ENCODE measurements around the gene P3R3URF.

Gene P3R3URF

DNA sequence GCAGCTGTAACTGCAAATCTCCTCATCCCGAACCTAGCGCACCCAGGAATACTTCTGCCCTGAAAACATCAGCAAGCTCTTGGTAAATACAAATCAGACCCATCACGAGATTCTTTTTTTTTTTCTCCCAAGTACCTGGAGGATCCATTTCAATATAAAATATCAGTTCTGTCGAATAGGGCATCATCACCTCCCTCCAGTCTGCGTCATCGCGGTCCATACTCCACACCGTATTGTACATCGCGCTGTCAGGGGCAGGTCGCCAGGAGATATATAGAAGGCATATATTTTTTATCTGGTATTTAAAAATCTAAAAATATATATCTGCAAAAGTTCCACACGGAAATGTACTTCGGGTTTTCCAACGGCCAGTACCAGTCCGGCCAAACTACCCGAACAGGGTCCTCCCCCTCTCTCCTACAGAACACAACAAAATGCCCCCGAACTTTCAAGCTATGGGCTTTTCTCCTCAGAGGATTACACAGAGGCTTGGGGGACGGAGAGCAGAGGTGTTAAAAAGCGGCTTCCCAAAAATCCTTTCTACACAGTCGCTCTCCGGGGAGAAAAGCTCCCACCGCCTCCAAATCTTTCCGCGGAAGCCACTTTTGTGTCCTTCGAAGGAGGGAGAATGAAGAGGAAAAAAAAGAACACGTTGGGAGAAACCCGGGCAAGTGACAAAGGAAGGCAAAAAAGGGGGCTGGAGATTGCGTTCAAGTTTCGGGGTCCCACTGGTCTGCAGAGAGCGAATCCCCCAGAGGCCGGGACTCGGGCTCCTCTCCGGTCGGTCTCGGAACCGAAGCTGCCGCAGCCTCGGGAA, 44.4 kb downstream of the P3R3URF start:
- DNase-seq (ENCODE audit: low read depth in 2 of 2) = no peak

GRCh38 chr1:46131093-46131492, 45.2 kb downstream of the P3R3URF start:
- no peak for DNase-seq (ENCODE audit: low read depth in 2 of 2)

DNA sequence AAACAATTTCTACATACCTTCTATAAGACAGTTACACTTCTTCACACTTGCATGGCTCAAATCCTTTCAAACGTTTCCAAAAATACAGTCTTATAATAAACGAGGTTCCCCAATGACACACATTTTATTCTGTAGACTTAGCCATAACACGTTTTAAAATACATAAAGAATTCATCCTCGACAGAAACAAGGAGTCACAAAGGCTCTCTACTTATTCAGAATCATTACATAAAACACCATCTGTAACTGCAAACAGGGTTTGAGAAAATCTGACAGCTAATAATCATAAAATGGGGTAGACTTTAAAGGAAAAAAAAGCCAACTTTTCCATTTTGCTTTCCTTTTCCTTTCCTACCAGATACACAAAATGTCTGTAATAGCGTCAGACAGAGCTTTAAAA, 45.7 kb downstream of the P3R3URF start:
- DNase-seq (ENCODE audit: low read depth in 2 of 2) = no peak

- no peak for DNase-seq (ENCODE audit: low read depth in 2 of 2)
These were observed 46.2 kb downstream of the P3R3URF start for GRCh38 chr1:46130121-46130520.

DNA sequence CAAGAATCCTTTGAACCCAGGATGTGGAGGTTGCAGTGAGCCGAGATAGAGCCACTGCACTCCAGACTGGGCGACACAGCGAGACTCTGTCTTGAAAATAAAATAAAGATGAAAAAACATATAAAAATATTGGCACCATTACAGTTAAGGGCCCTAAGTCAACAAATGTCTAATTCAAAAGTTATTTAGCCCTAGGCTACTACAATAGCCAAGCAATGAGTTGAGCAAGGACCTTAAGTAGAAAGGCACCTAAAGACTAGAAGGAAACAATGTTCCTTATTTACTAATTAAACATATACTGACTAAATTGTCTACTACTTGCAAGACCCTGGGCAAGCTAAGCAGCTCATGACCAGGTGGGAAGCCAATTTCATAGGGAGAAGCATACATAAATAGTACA, 47.9 kb downstream of the P3R3URF start:
- no peak for DNase-seq (ENCODE audit: low read depth in 2 of 2)

Measured in fibroblast of skin of left quadriceps (primary cell).